HG03354 (cell line): Measurements from ENCODE around the gene CFLAR.
A peak's percentile ranks its signal among the peaks of the same experiment; 100 is the strongest.
"Not testable (repeated sequence)": the region's sequence is repeated elsewhere in the genome, so short reads cannot be mapped to it uniquely, and the experiment has no call there.

ENCODE experiments used
- ATAC-seq: cut with Tn5 transposase; IDR thresholded peaks from one replicate; pipeline ENCODE4 v1.9.1; 2021; ENCODE audit warnings: mild to moderate bottlenecking; ENCODE audit not compliant: unreplicated experiment, poor library complexity, severe bottlenecking

The CFLAR gene

GRCh38 chr2:201118121-201118960 lies 2.4 kb downstream of the CFLAR start:
- ATAC-seq = peak; percentile 51

- no peak for ATAC-seq
Measured at GRCh38 chr2:201118961-201119854, 3.2 kb downstream of the CFLAR start.

- no peak for ATAC-seq
Measured at GRCh38 chr2:201122276-201122675, 6.3 kb downstream of the CFLAR start.

- peak; percentile 18 for ATAC-seq
Measured at GRCh38 chr2:201126308-201127151, 10.6 kb downstream of the CFLAR start.

GRCh38 chr2:201127152-201127511 lies 11.2 kb downstream of the CFLAR start:
- ATAC-seq = no peak

GRCh38 chr2:201127570-201127969 lies 11.6 kb downstream of the CFLAR start:
- ATAC-seq = no peak

GRCh38 chr2:201128033-201128432 lies 12.1 kb downstream of the CFLAR start:
- ATAC-seq = no peak

- no peak for ATAC-seq
Measured at GRCh38 chr2:201128933-201129505, 13.1 kb downstream of the CFLAR start.

GRCh38 chr2:201130524-201131186 lies 14.7 kb downstream of the CFLAR start:
- ATAC-seq = peak; percentile 31

GRCh38 chr2:201132518-201132917 lies 16.6 kb downstream of the CFLAR start:
- no peak for ATAC-seq

- ATAC-seq = no peak
Measured at GRCh38 chr2:201135386-201135785, 19.4 kb downstream of the CFLAR start.

- ATAC-seq = no peak
Measured at GRCh38 chr2:201136889-201137321, 20.9 kb downstream of the CFLAR start.

GRCh38 chr2:201137505-201138400 lies 21.8 kb downstream of the CFLAR start:
- ATAC-seq = no peak

GRCh38 chr2:201138401-201138970 lies 22.5 kb downstream of the CFLAR start:
- no peak for ATAC-seq

- ATAC-seq = not testable (repeated sequence)
Measured at GRCh38 chr2:201138986-201139781, 23.2 kb downstream of the CFLAR start.

GRCh38 chr2:201139836-201140604 lies 24.1 kb downstream of the CFLAR start:
- no peak for ATAC-seq
